GM10847 (cell line): ENCODE results near the gene ANKHD1.

ENCODE experiments used
- POLR2A ChIP-seq: IDR thresholded peaks from 2 replicates; pipeline ENCODE4 v1.6.1; 2011; ENCODE audit not compliant: insufficient read length; ENCODE audit errors: extremely low read depth

Gene ANKHD1

GRCh38 chr5:140399979-140400729 lies 1.5 kb upstream of the ANKHD1 start:
- no peak for TF ChIP-seq POLR2A

GRCh38 chr5:140400730-140401361 lies 787 bp upstream of the ANKHD1 start:
- TF ChIP-seq POLR2A: peak; percentile 66

GRCh38 chr5:140402258-140403074 lies 833 bp downstream of the ANKHD1 start:
- no peak for TF ChIP-seq POLR2A

- TF ChIP-seq POLR2A: no peak
Measured at GRCh38 chr5:140403613-140404012, 2.0 kb downstream of the ANKHD1 start.

GRCh38 chr5:140408750-140409241 lies 7.2 kb downstream of the ANKHD1 start:
- TF ChIP-seq POLR2A: no peak

- TF ChIP-seq POLR2A: no peak
Measured at GRCh38 chr5:140413230-140413629, 11.6 kb downstream of the ANKHD1 start.

GRCh38 chr5:140417235-140417634 lies 15.6 kb downstream of the ANKHD1 start:
- no peak for TF ChIP-seq POLR2A

- TF ChIP-seq POLR2A: no peak
Measured at GRCh38 chr5:140418862-140419520, 17.4 kb downstream of the ANKHD1 start.

GRCh38 chr5:140420226-140420570 lies 18.6 kb downstream of the ANKHD1 start:
- no peak for TF ChIP-seq POLR2A

GRCh38 chr5:140420665-140421361 lies 19.2 kb downstream of the ANKHD1 start:
- no peak for TF ChIP-seq POLR2A

- no peak for TF ChIP-seq POLR2A
Measured at GRCh38 chr5:140423609-140424008, 22.0 kb downstream of the ANKHD1 start.

GRCh38 chr5:140424135-140424534 lies 22.5 kb downstream of the ANKHD1 start:
- no peak for TF ChIP-seq POLR2A

- TF ChIP-seq POLR2A: no peak
Measured at GRCh38 chr5:140429724-140430123, 28.1 kb downstream of the ANKHD1 start.

GRCh38 chr5:140432212-140432611 lies 30.6 kb downstream of the ANKHD1 start:
- TF ChIP-seq POLR2A: no peak

GRCh38 chr5:140432916-140433315 lies 31.3 kb downstream of the ANKHD1 start:
- no peak for TF ChIP-seq POLR2A
